ENCODE measurements around the gene TRMT10B.

- TF ChIP-seq, protein P1, sequence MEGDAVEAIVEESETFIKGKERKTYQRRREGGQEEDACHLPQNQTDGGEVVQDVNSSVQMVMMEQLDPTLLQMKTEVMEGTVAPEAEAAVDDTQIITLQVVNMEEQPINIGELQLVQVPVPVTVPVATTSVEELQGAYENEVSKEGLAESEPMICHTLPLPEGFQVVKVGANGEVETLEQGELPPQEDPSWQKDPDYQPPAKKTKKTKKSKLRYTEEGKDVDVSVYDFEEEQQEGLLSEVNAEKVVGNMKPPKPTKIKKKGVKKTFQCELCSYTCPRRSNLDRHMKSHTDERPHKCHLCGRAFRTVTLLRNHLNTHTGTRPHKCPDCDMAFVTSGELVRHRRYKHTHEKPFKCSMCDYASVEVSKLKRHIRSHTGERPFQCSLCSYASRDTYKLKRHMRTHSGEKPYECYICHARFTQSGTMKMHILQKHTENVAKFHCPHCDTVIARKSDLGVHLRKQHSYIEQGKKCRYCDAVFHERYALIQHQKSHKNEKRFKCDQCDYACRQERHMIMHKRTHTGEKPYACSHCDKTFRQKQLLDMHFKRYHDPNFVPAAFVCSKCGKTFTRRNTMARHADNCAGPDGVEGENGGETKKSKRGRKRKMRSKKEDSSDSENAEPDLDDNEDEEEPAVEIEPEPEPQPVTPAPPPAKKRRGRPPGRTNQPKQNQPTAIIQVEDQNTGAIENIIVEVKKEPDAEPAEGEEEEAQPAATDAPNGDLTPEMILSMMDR (IDR thresholded peaks at IDR 0.05) = no peak
- TF ChIP-seq POLR2A (IDR thresholded peaks at IDR 0.05) (no peak), EP300 (IDR thresholded peaks at IDR 0.05) (no peak), POLR2AphosphoS5 (IDR thresholded peaks at IDR 0.05) (no peak)
These were observed 34.7 kb downstream of the TRMT10B start for GRCh38 chr9:37788332-37788731.
